HepG2 (cell line): ENCODE data around the gene BRPF1.

Source experiments
- CTCF ChIP-seq: sonication (generic); formaldehyde crosslinking; IDR thresholded peaks from 2 replicates; pipeline ENCODE4 v1.5.0; 2020; ENCODE audit warnings: mild to moderate bottlenecking, missing genetic modification reagents, moderate library complexity
- ZSCAN29 ChIP-seq: sonication (generic); formaldehyde crosslinking; conservative IDR thresholded peaks from 2 replicates; pipeline ENCODE4 v1.4.0; 2020; ENCODE audit warnings: mild to moderate bottlenecking, missing genetic modification reagents

- TF ChIP-seq ZSCAN29 (CRISPR knock-in tag), result no peak
- no peak for TF ChIP-seq CTCF (CRISPR knock-in tag)
Observed at GRCh38 chr3:9685216-9686049, 46.1 kb upstream of the BRPF1 start.
